Upper lobe of left lung (tissue), 4 donors: ENCODE data around the gene NDUFB2.
A peak's percentile ranks its signal among the peaks of the same experiment; 100 is the strongest.

Experiments
- EP300 ChIP-seq, 4 donors: sonication (generic); formaldehyde crosslinking; IDR thresholded peaks; one replicate each; pipeline ENCODE4 v1.5.1; 2017; ENCODE audit warnings: antibody characterized with exemption in 4 of 4, control low read depth in 2 of 4
- POLR2A ChIP-seq, 4 donors: fragments of 450-650 bp; IDR thresholded peaks; one replicate each; pipeline ENCODE4 v1.5.1; 2016 to 2017; ENCODE audit warnings: antibody characterized with exemption in 4 of 4, mild to moderate bottlenecking in 2 of 4
- POLR2AphosphoS5 ChIP-seq, 2 donors: sonication (generic); formaldehyde crosslinking; IDR thresholded peaks; one replicate each; pipeline ENCODE4 v1.5.1; 2017; ENCODE audit warnings: antibody characterized with exemption in 2 of 2
- TF ChIP-seq, protein P1 (sequence below), 6 experiments: fragments of 450-650 bp in 4 of 6; fragments of 200-600 bp in 2 of 6; sonication (generic) in 2 of 6; IDR thresholded peaks; one replicate each; pipeline ENCODE4 v1.5.1; 2016 to 2019; ENCODE audit warnings: antibody characterized with exemption in 6 of 6

DNA sequence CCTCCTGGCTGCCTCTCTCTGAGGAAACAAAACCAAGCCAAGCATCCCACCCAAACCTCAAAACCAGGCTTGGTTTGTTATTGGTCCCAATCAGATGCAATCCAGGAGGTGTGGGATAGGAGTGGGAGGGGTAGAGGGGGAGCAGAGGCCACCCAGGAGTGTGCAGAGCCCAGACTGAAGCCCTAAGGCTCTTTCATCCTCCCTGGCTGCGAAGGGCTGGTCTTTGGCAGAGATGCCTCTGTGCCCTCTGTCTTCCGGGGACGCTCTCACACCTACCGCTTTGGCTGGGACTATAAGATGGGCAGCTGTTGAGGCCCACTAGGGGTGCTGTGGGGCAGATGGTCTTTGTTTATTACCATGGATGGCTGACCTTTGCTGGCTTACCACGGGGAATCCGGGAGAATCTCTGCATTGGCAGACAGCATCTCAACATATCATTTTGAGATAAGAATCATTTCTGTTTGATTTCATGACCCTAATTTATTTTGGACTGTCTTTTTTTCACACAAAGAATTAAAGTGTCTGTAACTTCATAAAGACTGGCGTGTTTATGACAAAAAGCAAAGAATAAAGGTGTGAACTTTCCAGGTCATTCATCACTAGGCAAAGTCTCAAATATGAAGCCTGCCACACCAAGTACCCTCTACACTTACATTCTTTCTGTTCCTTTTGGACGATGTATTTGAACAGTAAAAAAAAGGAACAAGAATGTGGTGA lies 49.4 kb upstream of the NDUFB2 start:
- TF ChIP-seq, protein P1, sequence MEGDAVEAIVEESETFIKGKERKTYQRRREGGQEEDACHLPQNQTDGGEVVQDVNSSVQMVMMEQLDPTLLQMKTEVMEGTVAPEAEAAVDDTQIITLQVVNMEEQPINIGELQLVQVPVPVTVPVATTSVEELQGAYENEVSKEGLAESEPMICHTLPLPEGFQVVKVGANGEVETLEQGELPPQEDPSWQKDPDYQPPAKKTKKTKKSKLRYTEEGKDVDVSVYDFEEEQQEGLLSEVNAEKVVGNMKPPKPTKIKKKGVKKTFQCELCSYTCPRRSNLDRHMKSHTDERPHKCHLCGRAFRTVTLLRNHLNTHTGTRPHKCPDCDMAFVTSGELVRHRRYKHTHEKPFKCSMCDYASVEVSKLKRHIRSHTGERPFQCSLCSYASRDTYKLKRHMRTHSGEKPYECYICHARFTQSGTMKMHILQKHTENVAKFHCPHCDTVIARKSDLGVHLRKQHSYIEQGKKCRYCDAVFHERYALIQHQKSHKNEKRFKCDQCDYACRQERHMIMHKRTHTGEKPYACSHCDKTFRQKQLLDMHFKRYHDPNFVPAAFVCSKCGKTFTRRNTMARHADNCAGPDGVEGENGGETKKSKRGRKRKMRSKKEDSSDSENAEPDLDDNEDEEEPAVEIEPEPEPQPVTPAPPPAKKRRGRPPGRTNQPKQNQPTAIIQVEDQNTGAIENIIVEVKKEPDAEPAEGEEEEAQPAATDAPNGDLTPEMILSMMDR (IDR thresholded peaks at IDR 0.05) = peak; percentile 10 to 41 (median 29)
- TF ChIP-seq POLR2AphosphoS5 (IDR thresholded peaks at IDR 0.05) (no peak), POLR2A (IDR thresholded peaks at IDR 0.05) (no peak), EP300 (IDR thresholded peaks at IDR 0.05) (no peak)
